Right kidney (tissue), 1 donor: Measurements from ENCODE around the gene PPP2R2B.

Source experiments
- DNase-seq: peaks from one replicate; pipeline ENCODE4 v3.0.0-alpha.2; 2016

PPP2R2B gene

DNA sequence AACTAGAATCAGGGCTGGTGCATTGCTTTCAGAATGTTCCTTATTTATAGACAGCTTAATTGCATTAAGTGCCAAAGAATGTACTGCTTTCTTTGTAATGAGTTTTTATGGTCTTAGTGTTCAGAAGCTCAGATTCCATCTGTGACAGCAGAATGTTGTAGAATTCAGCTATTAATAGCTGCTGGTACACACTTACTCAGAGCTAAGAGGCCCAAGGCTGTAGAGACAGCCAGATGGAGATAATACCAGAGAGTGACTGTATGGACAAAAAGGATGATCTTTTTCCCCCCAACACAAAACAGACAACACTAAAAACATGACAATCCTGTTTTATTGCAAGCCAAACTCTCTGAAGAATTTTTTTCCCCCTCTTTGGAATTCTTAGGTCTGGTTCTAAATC, 50.2 kb downstream of the PPP2R2B start:
- DNase-seq = no peak

DNA sequence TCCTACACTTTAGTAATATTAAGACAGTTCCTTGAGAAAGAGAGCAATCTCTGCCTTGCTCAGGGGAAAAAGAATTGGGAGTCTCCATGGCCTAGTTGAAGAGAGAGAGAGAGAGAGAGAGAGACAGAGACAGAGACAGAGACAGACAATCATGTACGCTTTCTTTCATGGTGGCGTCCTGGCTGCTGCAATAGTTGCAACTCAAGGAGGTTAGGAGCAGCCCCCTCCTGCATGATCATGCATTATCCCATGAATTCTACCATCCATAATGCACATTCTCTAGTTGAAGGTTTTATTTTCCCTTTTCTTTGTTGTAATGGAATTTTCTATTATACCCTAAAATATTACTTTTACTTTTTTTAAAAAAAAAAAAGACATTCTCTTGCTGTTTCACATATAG, 50.7 kb downstream of the PPP2R2B start:
- DNase-seq = no peak

DNA sequence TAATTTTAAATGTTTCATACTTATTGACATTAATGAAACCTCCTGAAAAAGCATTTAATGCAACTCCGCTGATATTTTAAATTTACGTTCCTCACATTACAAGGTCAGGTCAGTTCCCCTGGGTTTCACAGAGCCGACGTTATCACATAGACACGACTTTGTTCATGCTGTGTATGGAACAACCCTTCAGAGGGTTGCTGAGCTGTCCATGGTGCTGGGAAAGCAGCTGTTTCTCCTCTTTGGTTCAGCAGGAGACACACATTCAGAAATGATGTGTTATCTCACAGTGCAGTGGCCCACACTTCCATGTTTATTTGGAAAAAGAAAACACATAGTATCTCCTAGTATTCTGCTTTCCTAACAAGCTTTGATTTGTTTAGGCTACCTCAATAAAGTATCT, 53.5 kb downstream of the PPP2R2B start:
- DNase-seq = peak; percentile 5

DNA sequence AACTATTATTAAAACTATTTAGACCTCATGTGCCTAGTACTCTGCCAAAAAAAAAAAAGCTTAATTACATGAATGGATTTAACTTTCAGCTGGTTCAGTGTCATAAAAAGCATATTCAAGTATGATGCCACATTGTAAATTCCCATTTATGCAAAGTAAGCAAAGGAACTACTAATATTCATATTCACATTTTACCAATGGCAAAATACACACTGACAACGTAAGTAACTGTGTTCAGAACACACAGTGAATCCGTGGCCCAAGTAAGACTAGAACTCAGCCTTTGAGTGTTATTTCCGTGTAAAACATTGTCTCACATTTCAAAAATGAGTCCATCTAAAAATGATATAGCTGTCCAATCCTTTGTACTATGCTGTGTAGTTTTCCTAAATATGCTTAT, 56.8 kb downstream of the PPP2R2B start:
- DNase-seq = no peak

DNA sequence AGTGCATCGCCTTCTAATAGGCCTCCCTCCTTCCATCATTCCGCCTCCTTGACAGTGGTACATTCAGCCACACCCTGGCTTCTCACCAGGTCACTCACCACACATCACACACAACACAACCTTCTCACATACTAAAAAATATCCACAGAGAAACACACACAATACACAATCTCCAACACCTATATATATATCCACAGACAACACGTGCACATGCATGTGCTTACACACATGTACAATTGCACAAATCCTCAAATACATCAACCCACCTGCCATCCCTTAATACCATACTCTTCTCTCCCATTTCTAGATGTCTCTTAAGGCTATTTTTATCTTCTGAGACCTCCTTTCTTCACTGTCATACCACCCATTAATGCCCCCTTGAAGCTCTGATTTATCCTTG, 57.6 kb downstream of the PPP2R2B start:
- no peak for DNase-seq

DNA sequence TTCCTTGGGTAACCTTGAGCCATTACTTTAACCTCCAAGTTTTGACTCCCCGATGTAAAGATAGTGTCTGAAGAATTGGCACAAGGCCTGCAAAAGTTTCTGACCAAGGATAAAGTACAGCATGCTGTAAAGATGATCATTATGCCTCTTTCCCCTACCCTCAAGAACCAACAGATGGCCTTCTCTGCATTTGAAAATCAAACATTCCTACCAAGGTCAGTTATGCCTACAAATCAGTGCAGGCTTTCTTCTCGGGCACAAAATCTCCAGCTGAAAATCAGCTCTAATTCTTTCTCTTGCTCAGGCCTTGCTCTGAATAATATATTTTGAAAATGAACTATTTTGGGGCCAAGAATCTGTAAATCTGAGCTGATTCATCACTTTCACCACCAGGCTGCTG, 59.7 kb downstream of the PPP2R2B start:
- no peak for DNase-seq

DNA sequence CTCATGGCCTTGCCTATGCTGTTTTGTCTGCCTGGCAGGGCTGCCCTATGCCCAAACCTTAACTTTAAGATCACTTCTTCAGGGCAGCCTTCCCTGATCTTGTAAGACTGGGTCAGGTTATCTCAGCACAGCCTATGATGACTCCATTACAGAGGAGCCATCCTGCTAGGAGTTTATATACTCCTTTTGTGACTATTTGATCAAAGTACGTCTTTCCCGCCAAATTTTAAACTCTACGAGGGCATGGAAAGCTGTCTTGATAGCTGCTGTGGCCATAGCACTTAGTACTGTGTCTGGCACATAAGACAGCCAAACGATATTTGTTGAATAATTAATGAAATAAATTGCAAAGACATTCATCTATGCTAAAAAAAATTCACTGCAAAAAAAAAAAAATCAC, 60.6 kb downstream of the PPP2R2B start:
- DNase-seq = no peak

DNA sequence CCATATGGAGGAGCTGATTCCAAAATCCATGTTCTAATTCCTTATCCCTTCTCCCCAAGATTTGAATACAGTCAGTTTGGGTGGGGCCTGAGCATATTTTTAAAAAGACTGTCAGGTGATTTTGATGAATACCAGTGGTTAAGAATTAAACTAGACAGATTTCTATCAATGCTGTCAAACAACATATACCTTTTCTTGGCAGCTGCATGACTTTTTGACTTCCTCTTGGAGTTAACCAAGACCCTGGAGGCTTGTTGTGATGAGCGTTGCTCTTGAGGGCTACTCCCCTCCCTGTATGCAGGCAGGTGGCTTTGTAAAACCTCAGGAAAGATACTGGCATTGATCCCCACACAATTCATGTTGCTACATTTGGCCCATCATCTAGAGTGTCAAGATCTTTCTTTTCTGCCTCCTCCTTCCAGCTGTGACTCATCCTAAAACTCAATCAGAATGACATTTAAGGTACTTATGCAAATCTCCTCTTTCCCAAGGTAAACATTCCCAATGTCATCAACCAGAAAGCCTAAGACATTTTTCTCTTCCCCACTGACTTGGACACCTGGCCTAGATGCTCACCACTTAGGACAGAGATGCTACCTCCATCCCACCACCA, 61.7 kb downstream of the PPP2R2B start:
- no peak for DNase-seq

DNA sequence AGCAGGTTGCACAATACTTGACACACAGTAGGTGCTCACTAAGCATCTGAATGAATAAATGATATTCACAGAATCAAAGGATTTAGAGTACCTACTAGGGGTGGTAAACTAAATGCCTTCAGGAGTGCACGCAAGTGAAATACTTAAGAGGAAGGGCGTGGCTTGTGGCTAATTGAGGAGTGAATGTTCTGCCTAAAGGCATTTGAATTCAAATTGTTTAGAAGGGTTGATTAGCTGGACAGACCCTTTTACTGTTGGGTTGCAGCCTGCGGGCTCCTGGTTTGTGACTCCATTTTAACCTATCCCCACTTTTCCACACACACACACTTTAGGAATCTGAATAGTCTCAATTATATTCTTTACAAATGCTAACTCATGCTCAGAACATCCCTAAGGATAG, 63.1 kb downstream of the PPP2R2B start:
- no peak for DNase-seq

DNA sequence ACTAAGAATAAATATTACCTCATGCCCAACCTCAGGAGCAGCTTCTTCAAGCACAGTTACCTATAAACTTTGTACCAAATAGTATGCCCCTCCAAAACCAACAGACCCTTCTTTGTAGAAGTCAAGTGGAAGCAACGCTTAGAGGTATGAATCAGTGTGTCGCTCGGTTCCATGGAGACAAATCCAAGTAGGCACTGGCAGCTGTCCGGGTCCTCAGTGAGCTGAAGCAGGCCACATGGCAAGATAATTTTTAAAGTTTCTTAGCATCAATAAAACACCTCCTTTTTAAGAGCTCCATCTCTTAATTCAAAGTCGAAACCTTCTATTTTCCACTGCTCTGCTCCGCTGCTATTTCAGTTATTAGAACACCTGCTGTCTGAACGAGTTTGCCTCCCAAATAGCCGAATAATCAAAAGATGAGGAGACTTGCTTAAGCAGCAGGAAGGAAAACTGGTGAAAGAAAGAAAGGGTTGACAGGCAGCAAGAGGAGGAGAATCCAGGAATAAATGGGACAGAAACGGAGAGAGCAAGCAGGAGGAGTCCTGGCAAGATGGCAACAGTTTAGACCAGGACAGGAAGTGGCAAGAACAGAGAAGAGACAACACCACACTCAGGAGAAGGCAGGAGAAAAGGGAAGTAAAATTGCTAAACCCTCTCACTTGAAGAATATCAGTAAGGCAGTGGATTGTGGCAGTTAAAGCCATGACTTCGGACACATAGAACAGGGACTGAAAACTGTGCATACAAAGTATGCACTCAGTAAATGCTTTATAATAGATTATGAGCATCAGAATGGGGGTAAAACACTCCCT, 65.0 kb downstream of the PPP2R2B start:
- no peak for DNase-seq

DNA sequence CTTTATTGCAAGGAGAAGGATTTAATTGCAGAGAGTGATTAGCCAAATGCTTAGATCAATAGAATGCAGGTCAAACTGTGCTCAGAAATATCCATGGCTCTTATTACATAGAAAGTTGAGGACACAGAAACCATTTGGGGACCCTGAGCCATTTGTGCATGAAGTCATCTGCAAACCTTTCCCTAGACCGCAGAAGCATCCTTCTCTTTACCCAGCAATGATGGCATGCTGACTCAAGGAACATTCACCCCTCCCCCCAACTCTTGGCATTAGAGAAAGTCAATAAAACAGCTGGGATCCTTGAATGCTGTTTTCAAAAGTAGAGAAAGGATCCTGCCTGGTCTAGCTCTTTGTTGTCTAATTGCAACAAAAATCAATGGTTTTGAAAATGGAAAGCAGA, 73.5 kb downstream of the PPP2R2B start:
- no peak for DNase-seq

DNA sequence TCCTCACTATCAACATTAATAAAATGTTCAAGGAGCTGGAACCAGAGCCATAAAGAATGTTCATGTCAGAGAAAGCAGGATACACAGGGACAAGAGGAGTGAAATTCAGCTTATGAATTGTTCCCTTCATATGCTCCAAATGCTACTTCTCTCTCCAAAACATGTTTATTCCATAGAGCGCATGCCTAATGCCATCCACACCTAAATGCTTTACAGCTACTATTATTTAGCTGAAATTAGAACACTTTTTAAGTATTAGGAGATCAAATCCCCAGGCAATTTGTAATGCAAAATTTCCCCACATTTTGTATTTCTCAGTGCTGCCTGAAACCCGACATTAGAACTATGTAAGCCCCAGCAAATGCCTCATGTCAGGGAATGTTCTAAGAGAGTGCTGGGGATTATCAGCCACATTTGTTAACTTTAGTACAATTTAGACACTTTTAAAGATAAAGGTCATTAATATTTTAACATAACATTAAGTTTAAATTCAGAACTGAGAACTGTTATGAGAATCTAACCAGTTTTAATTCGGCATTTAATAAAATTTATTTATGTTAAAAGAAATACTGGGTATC, 75.5 kb downstream of the PPP2R2B start:
- no peak for DNase-seq

DNA sequence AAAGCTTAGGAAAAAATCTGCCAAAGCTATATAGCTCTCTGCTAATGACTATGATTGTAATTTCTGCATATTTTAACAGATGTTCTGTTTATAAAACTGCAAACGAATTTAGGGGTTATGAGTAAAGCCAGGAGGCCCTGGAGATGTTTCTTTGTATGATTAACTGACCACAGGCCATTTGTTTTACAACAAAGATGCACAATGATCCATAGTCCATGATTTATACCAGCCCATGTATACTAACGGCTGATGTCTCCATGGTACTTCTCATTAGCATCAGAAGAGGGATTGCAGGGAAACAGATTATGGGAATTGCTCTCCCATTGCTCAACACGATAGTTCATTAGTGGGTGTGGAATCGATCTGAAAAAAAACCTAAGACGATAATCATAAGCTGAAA, 78.9 kb downstream of the PPP2R2B start:
- no peak for DNase-seq

DNA sequence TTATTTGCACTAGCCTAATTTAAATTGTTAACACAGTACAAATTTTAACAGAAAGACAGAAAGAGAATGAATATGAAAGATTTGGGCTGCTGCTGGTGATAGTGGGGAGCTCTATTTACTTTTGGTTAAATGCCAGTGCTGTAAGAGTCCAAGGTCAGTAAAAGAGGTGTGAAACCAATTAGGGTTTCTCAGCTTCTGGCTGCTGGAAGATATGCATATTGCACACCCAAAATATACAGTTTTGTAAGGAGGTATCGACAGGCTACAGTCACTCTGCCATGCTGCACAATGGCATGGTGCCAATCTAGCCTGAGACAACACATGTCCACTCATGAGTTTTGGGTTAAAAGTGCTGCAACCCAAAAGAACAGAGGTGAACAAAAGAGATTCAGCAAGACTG, 79.3 kb downstream of the PPP2R2B start:
- DNase-seq = no peak

DNA sequence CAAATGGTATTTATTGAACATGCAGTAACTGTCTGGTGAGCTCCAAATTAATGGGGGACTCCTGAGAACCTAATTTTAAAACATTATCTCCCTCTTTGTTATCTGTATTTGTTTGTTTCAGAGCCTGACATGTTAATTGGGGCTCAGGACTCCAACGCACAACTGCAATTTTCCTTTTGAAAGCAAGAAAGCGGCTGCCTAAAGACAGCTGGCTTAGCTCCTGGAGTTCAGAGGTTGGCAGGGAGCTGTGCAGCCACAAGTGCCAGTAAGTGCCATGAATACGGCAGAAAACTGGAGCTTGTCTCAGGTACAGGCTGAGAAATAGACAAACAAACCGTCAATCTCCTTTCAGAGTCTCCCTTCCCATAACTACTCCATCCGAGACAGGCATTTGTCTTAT, 80.9 kb downstream of the PPP2R2B start:
- DNase-seq = no peak

DNA sequence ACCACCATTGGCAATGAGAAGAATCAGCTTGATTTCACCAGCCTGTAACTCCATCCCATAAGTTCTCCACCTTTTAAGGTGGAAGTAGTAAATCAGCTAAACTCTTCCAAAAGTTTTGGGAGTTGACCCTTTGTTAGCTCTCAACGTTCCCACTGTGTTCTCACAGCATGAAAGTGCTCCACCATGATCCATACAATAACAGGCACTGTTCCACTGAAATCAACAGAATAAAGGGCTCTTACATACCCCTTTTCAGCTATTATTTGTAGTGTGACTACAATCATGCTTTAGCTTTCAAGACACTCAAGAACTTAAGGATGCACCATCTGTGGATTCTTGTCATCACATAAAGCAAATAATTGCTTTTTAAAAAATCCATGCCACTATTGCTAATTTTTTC, 81.6 kb downstream of the PPP2R2B start:
- no peak for DNase-seq

DNA sequence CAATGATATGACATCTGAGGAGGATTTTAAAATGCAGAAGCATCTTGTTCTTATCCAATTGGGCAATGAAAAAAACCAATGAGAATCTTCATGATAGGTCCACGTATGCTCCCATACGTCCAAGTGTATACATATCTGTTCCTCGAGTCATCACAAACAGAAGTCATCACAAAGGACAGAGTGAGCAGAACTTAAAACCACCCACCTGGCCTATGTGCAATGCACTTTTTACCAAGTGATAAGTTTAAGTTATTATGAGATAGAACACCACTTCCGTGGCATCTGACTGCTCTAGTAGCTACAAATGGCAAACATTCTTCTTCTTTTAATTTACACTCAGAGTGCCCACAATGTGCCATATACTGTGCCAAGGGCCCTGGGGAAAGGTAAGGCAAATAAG, 82.4 kb downstream of the PPP2R2B start:
- DNase-seq = no peak

DNA sequence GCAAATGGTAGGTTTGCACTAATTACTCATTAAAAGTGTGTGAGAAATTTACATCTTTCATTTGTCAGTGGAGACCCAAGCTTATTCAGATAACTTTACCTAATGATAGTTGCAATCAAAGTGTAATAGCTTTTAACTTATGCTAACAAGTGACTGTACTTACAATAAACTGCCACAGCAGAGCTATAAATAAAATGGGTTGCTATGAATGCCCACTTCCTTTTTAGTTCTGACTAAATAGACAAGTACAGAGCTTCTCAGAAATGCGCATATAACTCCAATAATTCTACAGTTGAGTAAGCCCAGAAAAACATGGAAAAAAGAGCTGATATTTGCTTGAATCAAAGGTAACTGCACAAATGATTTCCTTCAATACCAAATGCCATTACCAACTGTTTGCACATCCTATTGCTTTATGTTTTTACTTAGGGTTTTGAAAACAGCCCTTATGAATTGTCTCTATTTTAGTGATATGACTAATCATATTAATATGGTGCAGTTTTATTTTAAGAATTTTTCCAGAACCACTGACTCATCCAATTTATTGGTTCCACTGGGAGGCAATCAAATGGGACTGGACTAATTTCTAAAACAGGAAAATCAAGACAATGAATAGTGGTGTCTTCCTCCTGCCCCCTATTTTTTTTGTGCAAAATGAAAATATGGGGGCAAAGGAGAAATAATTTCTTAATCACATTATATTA, 84.1 kb downstream of the PPP2R2B start:
- no peak for DNase-seq

DNA sequence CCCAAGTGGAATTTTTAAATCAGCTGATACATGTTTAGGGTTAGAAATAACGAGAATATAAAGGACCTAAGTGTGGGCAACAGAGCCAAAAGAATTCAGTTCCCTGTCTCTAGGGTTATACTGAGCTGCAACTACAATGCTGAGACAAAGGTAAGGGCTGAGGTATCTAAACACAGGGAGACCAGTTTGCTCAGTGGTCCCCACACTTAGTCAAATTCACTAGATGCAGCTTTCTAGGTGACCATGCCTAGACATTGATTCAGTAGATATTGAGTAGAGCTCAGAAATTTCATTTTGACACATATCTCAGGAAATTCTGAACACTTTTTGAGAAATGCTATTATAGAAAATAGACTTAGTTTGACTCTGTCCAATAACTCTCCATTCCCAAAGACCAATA, 84.8 kb downstream of the PPP2R2B start:
- DNase-seq = no peak

DNA sequence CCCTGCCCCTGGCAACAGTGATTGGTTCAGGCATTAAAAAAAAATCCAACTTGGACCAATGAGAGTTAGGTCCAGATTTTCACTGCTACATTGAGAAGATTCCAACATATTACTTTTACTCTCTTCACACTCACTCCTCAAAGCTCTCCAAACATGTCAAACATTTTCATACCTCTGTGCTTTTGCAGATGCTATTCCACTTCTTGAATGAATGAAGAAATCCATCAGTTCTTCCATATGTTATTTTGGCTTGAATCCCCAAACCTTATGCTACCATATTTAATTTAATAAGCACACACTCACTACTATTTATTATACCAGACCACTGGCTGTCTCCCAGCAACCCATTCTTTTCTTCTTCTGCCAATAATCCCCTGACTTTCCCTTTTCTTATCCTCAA, 87.1 kb downstream of the PPP2R2B start:
- DNase-seq = no peak

DNA sequence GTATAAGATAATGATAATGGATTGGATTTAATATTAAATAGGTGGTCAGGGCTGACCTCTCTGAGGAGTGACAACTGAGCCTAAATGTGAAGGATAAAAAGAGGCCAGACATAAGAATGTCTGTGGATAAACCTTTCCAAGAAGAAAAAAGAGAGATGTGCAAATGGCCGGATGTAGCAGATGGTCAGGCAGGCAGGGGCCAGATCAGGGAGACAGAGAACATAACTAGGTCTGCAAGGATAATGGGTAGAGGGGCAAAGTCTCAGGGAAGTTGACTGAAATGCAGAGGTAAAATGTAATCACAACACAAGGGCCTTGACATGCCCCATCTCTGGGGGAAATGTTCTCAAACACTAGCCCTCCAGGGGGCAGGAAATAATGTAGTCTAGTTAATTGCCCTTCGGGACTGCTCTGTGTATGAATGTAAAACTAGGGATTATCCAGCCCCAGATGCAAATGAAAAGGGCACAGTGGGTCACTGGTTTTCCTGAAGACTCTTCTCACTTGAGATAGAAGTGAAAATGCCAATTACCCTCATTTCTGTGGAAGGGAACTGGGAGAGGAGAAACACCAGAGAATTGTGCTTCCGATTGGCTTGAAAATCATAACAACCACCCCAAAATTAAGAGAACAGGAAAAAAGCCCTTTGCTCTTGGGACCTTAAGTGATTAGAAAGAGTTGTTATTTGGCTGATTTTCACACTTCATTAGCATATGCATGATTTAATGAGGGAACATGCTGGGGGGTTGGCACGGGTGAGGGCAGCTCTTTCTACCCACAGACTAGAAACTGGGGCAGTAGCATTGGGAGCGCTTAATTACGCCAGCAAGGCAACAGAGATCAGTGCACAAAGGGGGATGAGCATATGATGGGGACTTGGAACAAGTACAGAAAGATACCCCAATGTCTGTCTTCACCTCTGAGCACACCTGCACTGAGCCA, 88.6 kb downstream of the PPP2R2B start:
- DNase-seq = no peak

DNA sequence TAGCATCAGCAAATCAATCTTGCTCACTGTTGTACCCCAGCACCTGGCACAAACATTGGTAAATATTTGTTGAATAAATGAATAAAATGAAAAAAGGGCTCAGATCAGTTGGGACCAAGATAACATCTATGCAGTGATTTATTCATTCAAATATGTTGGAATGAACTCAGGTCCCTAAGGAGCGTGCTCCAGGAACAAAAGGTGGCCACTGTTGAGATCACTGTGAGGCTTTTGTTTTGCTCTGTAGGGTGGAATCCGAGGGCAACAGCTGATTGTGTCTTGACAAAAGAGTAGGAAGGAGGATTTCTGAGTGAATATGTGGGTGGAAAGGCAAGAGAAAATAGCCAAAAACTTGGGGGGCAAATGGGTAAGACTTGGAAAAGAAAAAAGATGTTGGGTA, 89.7 kb downstream of the PPP2R2B start:
- DNase-seq = no peak
